ENCODE results near the gene TAF6L. TPM values are rescaled to one million over a fixed set of nuclear protein-coding genes. Genes with fewer than 3 reads are reported as not detected.

The TAF6L gene
- total RNA-seq, 2 donors from 2014 or later, result 5.8 to 9.5 TPM

- peak within 1 kb of the TSS; percentile 92 to 93 for H3K4me3 ChIP-seq
- H3K27me3 ChIP-seq, result no peaks in the 10 kb centered on the region
- peaks cover 29% of the 10 kb centered on the region for H3K36me3 ChIP-seq
- H3K27ac ChIP-seq, result peak within 1 kb of the TSS; percentile 96 to 98
- H3K9me3 ChIP-seq, result no peaks in the 10 kb centered on the region
- peaks cover 0 to 40% of the 10 kb centered on the region in 2 donors for H3K4me1 ChIP-seq
- no peak for DNase-seq (ENCODE audit: low spot score)
- TF ChIP-seq CTCF (IDR thresholded peaks at IDR 0.05), result no peak
These were observed 61.4 kb downstream of the TAF6L start, which contains the start of gene TEX54 for GRCh38 chr11:62832336-62833234. Gene TEX54, minus strand, starts transcription at chr11:62832841.

GRCh38 chr11:62835336-62835735, 64.1 kb downstream of the TAF6L start:
- no peak for DNase-seq (ENCODE audit: low spot score)
- no peak overlapping the region for H3K27ac ChIP-seq
- no peaks in the 10 kb centered on the region for H3K9me3 ChIP-seq
- H3K27me3 ChIP-seq, result no peaks in the 10 kb centered on the region
- H3K36me3 ChIP-seq, result peaks cover 25% of the 10 kb centered on the region
- TF ChIP-seq CTCF (IDR thresholded peaks at IDR 0.05), result no peak
- peaks cover 0 to 38% of the 10 kb centered on the region in 2 donors for H3K4me1 ChIP-seq
- no peak overlapping the region for H3K4me3 ChIP-seq

Small RNAs within 50 kb of the gene (microRNA-seq; reads per million reads assigned to microRNA genes)
- gene MIR6514 (ENCODE audit: borderline number of aligned reads in 2 of 2, borderline replicate concordance in 1 of 2) (0 to 1.4 reads per million in 2 donors), gene MIR6748 (ENCODE audit: borderline number of aligned reads in 2 of 2, borderline replicate concordance in 1 of 2) (0 reads per million in 2 donors)

Other genes starting within 250 kb of the TAF6L start
- 100 to 1,000 TPM; 270 to 441 TPM for gene AHNAK, start 224.6 kb upstream of the TAF6L start, total RNA-seq
- gene EEF1G, start 197.5 kb upstream of the TAF6L start, total RNA-seq, result 1,000 to 10,000 TPM in 1 of 2 donors, 100 to 1,000 TPM in 1; 707 to 1,175 TPM
- 1 to 10 TPM; 5.4 to 5.7 TPM for gene TUT1, start 179.9 kb upstream of the TAF6L start, total RNA-seq
- gene MTA2, start 169.5 kb upstream of the TAF6L start, total RNA-seq, result 10 to 100 TPM; 30.0 to 40.5 TPM
- 10 to 100 TPM; 15.8 to 21.3 TPM for gene EML3, start 158.6 kb upstream of the TAF6L start, total RNA-seq
- 1 to 10 TPM; 3.2 to 5.3 TPM for gene ROM1, start 158.1 kb upstream of the TAF6L start, total RNA-seq
- gene B3GAT3, start 149.4 kb upstream of the TAF6L start, total RNA-seq, result 10 to 100 TPM; 12.7 to 14.0 TPM
- gene GANAB, start 124.8 kb upstream of the TAF6L start, total RNA-seq, result 10 to 100 TPM; 71.8 to 78.0 TPM
- 10 to 100 TPM; 12.1 to 19.8 TPM for gene INTS5, start 118.1 kb upstream of the TAF6L start, total RNA-seq
- gene C11orf98, start 106.2 kb upstream of the TAF6L start, total RNA-seq, result 10 to 100 TPM; 40.1 to 44.0 TPM
- 1 to 10 TPM in 1 of 2 donors, under 1 TPM in 1; 0.41 to 3.7 TPM for gene CSKMT, start 106.1 kb upstream of the TAF6L start, total RNA-seq
- gene UQCC3, start 99.7 kb upstream of the TAF6L start, total RNA-seq, result 1 to 10 TPM; 5.0 to 8.7 TPM
- 1 to 10 TPM; 2.3 to 2.4 TPM for gene LBHD1, start 99.1 kb upstream of the TAF6L start, total RNA-seq
- gene UBXN1, start 92.3 kb upstream of the TAF6L start, total RNA-seq, result 100 to 1,000 TPM in 1 of 2 donors, 10 to 100 TPM in 1; 77.4 to 116 TPM
- 1 to 10 TPM; 1.5 to 3.0 TPM for gene LRRN4CL, start 81.9 kb upstream of the TAF6L start, total RNA-seq
- gene BSCL2, start 64.0 kb upstream of the TAF6L start, total RNA-seq, result 10 to 100 TPM; 18.6 to 23.0 TPM
- gene GNG3, start 63.7 kb upstream of the TAF6L start, total RNA-seq, result not detected
- gene HNRNPUL2, start 43.9 kb upstream of the TAF6L start, total RNA-seq, result 10 to 100 TPM; 12.2 to 15.6 TPM
- gene TTC9C, start 42.9 kb upstream of the TAF6L start, total RNA-seq, result 10 to 100 TPM in 1 of 2 donors, 1 to 10 TPM in 1; 9.6 to 11.4 TPM
- gene ZBTB3, start 17.2 kb upstream of the TAF6L start, total RNA-seq, result 1 to 10 TPM; 5.1 to 7.8 TPM
- 10 to 100 TPM; 32.9 to 34.8 TPM for gene POLR2G, start 9.8 kb upstream of the TAF6L start, total RNA-seq
- gene TMEM179B, start 16.0 kb downstream of the TAF6L start, total RNA-seq, result 10 to 100 TPM; 42.5 to 44.8 TPM
- 10 to 100 TPM; 27.7 TPM for gene TMEM223, start 20.6 kb downstream of the TAF6L start, total RNA-seq
- gene NXF1, start 34.0 kb downstream of the TAF6L start, total RNA-seq, result 10 to 100 TPM; 33.9 to 35.9 TPM
- 10 to 100 TPM; 15.2 to 24.7 TPM for gene STX5, start 60.7 kb downstream of the TAF6L start, total RNA-seq
- not detected for gene TEX54, start 61.4 kb downstream of the TAF6L start, total RNA-seq
- gene WDR74, start 68.2 kb downstream of the TAF6L start, total RNA-seq, result 10 to 100 TPM; 17.8 to 26.8 TPM
- gene SLC3A2, start 109.5 kb downstream of the TAF6L start, total RNA-seq, result 10 to 100 TPM; 27.7 to 64.9 TPM
- not detected for gene CHRM1, start 150.0 kb downstream of the TAF6L start, total RNA-seq
- gene SLC22A6, start 213.6 kb downstream of the TAF6L start, total RNA-seq, result not detected
- not detected for gene SLC22A8, start 244.4 kb downstream of the TAF6L start, total RNA-seq

All from right atrium auricular region (tissue), 2 donors.